Measurements from ENCODE around the gene KDELR1.

GRCh38 chr19:48396824-48397176 lies 5.4 kb upstream of the KDELR1 start:
- no peak for TF ChIP-seq POLR2AphosphoS5 (IDR thresholded peaks at IDR 0.05; ENCODE audit: low read depth, low read length)
- no peak for TF ChIP-seq POLR2A (IDR thresholded peaks at IDR 0.05; ENCODE audit: low read depth, low read length)
